GM19035 (cell line): ENCODE data around the gene RANBP1.

Experiments
- ATAC-seq: cut with Tn5 transposase; IDR thresholded peaks from one replicate; pipeline ENCODE4 v1.9.1; 2021; ENCODE audit not compliant: unreplicated experiment

The RANBP1 gene

DNA sequence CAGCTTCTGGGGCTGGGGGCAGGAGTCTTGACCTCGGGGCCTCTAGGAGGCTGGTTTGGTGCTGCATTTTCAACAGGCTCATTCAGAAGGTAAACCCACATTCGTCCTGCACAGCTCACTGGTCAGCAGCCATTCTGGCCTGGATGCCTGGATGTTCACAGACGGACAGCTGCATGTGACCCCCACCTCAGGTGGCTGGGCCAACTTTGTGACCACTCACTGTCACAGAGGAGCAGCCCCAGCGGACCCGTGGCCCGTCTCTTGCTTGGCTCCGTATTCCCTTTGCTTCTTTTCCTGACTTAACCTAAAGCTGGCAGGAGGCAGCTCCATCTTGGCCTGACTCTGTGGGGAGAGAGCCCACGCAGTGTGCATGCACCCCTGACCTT, 27.6 kb upstream of the RANBP1 start:
- no peak for ATAC-seq

DNA sequence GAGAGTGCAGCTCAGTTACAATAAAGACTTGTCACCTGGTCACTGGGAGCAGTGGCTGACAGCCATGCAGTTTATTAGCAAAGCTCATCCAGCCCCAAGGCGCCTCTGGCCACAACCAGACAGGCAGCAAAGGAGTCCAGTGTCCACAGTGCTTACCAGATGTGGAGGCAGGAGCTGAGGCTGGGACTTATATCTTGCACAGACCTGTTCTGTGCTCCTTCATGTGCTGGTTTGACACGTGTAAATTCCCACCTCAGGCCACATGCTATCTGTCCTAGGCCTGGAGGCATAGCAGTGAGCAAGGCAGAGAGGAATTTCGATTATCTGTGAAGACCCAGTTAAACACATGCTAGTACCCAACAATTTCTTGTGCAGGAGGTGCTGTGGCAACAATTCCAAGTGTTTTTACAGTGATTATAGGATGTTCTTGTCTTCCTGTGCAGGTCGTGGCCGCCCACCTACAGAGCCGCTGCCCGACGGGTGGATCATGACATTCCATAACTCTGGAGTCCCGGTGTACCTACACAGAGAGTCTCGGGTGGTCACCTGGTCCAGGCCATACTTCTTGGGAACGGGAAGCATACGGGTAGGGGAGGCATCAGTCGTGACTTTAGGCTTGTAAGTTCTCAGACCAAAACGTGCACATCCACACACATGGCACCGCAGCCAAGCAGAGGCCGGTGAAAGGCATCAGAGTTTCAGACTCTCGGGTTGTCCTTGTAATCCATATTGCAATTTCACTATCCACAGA, 26.5 kb upstream of the RANBP1 start:
- no peak for ATAC-seq

DNA sequence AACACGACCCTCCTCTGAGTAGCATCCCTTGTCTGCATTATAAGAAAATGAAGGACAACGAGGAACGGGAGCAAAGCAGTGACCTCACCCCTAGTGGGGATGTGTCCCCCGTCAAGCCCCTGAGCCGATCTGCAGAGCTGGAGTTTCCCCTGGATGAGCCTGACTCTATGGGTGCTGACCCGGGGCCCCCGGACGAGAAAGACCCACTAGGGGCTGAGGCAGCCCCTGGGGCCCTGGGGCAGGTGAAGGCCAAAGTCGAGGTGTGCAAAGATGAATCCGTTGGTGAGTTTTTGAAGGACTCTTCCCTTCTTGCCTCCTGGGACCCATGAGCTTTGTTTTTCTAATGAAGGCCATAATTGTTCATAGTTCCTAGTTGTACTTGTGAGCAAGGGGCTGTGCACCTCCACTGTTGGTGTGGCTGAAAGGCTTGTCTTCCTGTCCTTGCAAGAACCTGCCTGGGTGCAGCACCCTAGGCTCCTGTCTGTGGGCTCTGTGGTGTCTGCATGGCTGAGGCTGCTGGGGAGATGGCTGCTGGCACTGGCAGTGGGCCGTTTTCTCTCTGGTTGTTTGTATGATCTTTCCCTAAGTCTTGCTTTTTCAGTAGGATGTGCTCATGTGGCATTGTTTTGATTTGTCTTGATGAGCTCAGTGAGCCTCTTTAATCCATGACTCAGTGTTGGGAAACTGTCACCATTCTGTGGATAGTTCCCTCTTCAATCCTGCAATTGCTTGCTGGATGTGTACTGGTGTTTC, 25.8 kb upstream of the RANBP1 start:
- ATAC-seq = no peak

DNA sequence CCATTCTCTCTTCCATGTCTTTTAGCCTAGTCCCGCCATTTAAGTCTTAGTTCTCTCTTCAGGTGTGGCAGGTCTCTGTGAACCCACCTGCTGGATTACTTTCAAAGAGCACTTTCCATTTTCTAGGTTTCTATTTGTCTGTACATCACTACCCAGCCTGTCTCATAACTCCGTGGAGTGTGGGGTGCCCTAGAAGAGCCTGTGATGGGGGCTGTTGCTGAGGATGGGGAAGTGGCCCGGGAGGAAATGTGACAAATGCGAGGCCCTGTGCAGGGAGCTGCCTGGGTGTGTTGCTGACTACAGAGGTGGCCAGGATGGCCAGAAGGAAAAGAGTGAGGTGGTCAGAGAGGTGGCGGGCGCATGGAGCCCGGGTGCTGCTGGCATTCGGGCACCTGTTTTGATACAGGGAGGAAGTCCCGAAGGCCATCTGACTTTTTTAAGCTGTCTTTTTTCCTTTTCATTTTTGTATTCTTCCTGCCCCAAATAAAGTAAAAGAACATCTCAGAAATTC, 25.1 kb upstream of the RANBP1 start:
- no peak for ATAC-seq

DNA sequence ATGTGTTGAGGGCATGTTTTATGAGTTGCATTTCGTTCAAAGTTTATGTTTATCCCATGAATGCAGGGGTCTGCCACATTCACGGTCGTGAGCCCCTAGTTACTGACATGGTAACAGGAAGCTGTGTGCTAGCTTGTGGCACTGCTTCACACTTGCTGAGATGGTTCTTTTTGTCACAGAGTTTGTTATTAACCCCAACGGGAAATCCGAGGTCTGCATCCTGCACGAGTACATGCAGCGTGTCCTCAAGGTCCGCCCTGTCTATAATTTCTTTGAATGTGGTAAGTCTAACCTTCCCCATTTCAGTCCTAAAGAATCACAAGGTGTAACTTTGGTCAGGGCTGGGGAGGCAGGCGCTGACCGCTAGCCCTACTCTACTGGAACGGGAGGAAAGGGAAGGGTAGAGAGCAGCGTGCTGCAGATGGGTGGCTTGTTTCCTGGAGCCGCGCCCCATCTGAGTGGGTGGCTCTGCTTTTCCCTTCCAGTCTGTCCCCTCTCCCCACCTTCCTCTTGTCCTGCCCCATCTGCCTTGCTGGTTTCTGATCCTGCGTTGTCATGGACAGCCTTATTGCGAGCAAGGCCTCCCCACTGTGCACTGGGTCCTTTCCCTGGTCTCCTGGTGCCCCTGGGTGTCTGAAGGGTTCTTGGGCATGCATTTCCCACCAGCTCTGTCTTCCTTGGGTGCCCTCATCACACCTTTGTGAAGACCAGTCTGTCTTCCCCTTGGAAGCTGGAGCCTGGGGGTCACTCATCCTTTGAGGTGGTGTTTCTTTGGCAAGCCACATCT, 24.0 kb upstream of the RANBP1 start:
- no peak for ATAC-seq

DNA sequence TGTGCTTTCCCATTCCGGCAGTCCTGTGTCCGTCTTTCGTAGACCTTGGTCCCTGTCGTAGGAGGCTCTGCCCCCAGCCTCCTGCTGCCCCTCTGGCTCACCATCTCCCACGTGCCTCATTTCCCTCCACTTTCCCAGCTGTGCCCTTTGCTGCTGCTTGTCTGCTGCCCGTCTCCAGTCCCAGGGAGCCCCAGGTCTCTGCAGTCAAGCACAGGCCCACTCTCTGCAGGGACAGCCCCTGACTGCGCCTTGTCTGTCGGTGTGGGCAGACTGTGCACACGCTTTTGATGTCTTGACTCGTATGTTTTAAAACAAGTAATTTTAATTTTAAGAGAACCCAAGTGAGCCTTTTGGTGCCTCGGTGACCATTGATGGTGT, 23.4 kb upstream of the RANBP1 start:
- no peak for ATAC-seq

DNA sequence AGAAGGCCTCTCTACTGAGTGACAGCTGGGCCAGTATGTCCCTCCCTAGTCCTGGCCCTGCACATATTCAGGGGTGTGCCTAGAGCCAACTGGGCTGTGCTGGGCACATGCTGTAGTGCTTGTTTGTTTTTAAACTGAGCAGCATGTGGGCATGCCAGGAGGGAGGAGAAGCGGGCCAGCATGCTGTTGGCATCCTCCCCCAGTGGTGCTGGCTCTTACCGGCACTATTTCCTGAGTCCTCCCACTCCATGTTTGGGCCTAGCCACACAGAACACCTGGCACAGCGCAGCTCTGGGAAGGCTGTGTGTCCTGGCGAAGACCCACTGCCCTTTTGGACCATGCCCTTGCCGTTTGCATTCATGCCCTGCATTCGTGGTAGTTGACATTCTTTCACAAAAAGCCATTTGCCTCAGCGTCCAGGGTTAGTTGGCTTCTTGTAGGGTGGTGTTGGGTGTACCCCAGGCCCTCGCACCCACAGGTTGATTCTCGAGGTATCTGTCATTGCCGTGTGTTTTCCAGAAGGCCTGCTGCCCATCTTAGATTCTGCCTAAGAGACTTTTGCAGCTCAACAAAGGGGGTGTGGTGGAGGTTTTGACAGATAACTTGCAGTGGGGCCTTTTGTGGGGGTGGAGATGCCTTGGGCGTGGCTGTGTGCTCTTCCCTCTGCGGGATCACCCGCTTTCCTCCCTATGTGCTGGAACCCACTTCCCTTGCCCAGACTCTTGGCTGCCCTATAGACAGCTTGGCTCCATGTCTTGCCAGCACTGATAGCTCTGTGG, 22.3 kb upstream of the RANBP1 start:
- no peak for ATAC-seq

DNA sequence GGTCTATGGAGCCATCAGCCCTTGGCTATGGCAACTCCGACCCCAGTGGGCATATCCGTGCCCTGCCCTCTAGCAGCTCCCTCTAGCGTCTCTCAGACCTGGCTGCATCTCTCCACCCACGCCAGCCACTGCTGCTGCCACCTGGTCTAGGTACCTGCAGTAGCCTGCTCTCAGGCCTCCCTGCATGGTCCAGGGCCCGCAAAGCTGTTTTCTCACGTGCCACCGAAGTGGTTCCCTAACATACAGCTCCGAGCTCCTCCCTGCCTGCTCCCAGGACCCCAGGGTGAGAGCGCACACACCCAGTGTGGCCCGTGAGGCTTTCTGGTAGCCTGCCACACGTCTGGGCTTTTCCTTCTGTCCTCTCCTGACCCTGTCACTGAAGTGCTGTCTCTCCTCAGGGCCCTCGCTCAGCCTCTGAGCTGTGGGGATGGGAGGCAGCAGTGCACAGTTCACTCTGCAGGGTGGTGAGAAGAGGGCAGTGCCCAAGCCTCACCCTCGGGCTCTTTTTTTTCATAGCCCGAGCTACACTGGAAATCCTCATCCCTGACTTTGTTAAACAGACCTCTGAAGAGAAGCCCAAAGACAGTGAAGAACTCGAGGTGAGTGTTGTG, 21.6 kb upstream of the RANBP1 start:
- ATAC-seq = no peak

DNA sequence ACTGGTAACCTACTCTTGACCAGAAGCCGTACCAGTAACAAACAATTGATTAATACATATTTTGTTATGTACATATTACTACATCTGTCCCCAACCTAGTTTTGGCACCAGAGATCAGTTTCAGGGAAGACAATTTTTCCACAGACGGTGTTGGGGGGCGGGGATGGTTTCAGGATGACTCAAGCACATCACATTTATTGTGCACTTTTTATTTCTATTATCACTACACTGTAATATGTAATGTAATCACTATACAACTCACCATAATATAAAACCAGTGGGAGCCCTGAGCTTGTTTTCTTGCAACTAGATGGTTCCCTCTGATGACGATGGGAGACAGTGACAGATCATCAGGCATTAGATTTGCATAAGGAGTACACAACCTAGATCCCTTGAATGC, 20.4 kb upstream of the RANBP1 start:
- ATAC-seq = no peak

DNA sequence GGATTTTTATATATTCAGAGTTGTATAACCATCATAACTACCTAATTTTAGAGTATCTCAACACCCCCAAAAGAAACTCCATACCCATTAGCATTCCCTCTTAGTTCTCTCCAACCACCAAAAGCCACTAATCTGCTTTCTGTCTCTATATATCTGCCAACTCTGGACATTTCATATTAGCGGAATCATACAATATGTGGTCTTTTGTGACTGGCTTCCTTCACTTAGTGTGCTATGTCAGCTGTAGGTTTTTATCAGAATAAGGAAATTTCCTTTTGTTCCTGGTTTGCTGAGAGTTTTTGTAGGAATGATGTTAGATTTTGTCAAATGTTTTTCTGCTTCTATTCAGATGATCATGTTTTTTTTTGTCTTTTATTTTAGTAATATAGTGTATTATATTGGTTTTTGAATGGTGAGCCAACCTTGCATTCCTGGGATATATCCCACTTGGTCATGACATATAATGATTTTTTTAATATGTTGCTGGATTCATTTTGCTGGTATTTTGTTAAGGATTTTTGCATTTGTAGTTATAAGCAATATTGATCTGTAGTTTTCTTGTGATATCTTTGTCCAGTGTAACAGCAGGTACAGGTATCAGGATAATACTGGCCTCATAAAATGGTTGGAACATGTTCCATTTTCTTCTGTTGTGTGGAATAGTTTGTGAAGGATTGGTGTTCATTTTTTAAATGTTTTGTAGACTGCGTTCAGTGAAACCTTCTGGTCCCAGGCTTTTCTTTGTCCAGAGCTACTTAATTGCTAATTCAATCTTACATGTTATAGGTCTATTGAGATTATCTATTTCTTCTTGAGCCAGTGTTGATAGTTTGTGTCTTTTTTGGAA, 19.1 kb upstream of the RANBP1 start:
- no peak for ATAC-seq

DNA sequence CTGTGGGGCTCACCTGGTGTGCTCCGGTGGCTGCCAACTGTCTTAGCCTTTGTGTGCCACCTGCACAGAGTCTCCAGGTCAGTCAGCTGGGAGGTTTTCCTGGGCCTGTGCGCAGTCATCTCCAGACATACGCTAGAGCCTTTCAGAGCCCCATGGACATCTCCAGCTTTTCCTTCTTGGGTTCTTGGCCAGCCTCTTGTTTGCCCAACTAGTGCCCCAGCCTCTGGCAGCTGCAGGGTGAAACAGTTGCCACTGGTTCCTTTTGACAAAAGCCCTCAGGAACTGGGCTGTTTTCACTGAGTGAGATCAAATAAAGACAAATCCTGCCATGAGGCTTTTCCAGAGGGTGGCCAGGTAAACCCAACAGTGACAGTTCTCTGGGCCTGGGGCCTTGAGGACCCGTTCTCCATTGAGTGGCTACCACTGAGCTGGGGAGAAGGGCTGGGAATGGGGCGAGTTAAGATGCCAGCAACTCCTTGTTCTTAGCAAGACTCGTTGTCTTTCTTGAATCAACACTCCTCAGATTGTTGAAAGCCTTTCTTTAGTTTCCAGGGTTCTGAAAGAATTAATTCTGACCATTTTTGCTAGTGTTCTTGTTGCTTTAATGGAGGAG, 16.7 kb upstream of the RANBP1 start:
- ATAC-seq = no peak

DNA sequence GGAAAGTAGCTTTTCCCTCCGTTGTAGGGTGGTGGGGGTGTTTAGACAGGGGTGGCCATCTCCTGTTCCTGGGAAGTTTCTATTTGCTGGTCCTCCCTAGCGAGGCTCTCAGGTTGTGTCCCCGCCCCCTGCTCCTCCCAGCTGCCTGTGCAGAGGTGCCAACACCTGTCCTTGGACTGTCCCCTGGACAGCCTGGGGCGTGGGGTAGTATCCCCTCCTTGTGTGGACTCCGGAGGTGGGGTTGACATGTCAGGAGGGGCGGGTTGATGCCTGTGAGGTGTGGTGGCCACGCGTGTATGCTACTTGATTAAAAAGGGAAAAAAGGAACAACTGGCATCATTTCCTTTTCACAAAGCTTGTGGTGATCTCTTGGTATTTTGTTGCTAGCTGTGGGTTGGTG, 14.3 kb upstream of the RANBP1 start:
- no peak for ATAC-seq

DNA sequence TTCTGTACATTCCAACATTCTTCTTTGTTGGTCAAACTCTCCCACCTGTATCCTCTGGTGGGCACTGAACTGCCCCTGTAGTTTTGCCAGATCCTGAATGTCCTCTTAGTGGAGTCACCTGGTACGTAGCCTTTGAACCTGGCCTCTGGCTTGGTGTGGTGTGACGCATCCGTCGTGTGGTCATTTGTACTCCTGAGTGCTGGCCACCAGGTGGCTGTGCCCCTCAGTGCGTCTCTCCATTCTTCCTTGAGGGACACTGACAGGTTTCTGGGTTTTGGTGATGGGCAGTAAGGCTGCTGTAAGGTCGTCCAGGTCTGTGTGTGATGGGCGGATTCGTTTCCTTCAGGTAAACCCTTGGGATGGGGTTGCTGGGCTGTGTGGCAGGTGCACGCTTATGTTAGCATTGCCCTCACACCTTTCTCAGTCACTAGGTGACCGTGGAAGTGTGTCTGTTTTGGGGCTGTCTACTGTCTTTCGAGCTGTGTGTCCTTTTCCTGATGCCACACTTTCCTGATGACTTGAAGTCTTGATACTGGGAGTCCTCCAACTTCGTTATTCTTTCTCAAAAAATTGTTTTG, 13.6 kb upstream of the RANBP1 start:
- ATAC-seq = no peak

DNA sequence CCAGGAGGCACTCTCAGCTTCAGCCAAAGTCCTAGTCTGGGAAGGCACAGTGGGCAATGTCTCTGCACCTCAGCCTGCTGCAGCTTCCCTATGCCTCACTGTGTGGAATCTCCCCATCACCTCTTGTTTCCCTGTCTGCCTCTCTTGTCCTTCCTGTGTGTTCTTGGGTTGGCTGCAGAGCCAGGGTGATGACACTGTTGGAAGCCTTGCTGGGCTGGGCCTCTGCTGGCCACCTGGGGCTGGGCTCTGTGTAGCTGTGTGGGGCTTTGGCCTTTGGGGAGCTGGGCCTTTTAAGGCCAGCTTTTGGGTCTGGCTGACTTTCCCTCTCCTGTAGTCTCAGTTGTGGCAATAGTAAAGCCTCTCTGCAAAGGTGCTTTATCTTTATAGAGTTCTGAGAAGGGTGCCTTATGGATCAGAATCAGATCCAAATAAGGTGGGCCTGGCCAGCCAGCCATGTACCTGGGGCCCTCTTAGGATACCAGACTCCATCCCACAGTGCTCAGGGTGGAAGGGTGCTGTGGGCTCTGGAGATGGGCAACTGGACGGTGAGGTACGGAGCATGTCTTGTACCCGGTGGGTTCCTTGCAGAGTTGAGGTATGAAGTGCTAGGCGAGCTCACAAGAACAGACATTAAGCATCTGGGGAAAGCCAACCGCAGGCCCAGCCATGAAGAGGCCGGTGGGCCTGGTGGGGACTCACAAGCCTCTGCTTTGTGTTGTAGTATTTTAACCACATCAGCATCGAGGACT, 10.3 kb upstream of the RANBP1 start:
- no peak for ATAC-seq

DNA sequence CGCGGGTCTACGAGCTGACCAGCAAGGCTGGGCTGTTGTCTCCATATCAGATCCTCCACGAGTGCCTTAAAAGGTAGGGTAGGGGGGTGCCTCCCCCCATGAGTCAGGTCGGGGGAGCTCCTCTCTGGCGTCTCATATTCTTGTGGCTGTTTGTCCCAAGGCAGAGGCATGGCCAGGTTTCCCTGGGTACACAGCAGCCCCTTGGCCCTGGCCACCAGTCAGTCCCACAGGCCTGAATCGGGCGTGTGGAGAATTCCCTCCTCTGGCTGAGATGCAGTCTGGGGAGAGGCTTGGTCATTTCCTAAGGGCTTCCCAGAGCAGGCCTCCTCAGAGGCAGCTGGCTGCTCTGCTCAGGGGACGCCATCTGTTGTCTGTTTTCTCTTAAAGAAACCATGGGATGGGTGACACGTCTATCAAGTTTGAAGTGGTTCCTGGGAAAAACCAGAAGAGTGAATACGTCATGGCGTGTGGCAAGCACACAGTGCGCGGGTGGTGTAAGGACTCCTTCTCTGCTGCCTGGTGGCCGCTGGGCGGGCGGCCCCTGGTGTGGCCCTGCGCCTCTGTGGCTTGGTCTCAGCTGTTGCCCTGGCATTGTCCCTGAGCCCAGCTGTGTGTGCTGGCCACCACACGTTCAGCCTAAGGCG, 9.6 kb upstream of the RANBP1 start:
- ATAC-seq = no peak

DNA sequence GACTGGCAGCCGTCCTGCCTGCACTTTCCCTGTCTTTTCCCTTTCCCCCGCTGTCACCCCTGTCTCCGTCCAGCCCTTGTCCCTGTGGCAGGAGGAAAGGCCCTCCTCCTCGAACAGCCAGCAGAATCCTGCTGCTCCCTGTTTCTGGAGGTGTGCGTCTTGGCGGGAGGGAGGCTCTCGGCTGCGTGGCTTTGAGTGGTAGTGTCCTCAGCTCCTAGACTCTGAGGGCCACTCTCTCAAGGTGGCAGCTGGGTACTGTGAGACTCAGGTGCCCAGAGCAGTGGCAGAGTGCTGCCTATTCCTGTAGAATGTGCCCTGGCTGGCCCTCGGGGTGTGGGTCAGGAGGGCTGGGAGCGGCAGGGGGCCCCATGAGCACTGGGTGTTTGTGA, 9.1 kb upstream of the RANBP1 start:
- ATAC-seq = no peak

DNA sequence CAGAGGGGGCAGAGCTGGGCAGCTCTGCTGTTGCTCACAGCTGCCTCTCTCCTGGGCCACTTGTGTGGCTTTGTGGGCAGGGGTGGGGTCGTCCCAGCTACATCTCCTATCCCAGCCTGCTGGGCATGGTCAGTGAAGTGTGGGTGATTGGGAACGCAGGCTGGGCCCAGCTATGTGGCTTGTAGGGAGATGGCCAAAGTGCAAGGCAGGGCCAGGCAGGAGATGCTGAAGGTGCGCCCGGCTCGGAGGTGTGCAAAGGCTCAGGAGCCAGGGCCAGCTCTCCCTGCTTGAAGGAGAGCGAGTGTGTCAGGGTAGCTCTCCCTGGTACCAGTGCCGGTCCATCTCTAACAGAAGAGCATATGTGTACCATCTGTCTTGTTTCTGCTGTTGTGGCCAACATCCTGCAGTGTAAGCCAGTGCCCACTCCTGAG, 8.4 kb upstream of the RANBP1 start:
- no peak for ATAC-seq
